Peyer's patch (tissue), 4 donors: ENCODE results near the gene USH1C.

Experiments used
- CTCF ChIP-seq, 6 experiments: fragments of 450-650 bp in 4 of 6; fragments of 200-600 bp in 2 of 6; sonication (generic) in 1 of 6; IDR thresholded peaks; one replicate each; pipeline ENCODE4 v1.5.1; 2017 to 2019; ENCODE audit warnings: antibody characterized with exemption in 6 of 6, mild to moderate bottlenecking in 3 of 6, moderate library complexity in 1 of 6
- POLR2A ChIP-seq, 2 donors: fragments of 450-650 bp; IDR thresholded peaks; one replicate each; pipeline ENCODE4 v1.5.1; 2017; ENCODE audit warnings: antibody characterized with exemption in 2 of 2, mild to moderate bottlenecking in 2 of 2, moderate library complexity in 2 of 2

- TF ChIP-seq CTCF (IDR thresholded peaks at IDR 0.05) (no peak), POLR2A (IDR thresholded peaks at IDR 0.05) (peak; percentile 46 to 70)
Measured at GRCh38 chr11:17544181-17544622, at the start of gene USH1C.
